ENCODE data around the gene OR10J4. TPM values are rescaled to one million over a fixed set of nuclear protein-coding genes. Genes with fewer than 3 reads are reported as not detected.

The OR10J4 gene
- total RNA-seq, 5 donors from 2014 or later (not counting 1 experiment from before 2014, with no cell fraction given) = not detected

GRCh38 chr1:159474926-159475325 is 42.9 kb downstream of the OR10J4 start:
- CTCF ChIA-PET = no interaction called here
- no peak overlapping the region for H3K4me3 Mint-ChIP-seq

More at GRCh38 chr1:159474926-159475325, 42.9 kb downstream of the OR10J4 start:
- Mint-ChIP-seq H3K9me3 (peaks cover 0 to 8% (median 0%) of the 10 kb centered on the region in 3 donors), H3K36me3 (no peaks in the 10 kb centered on the region), H3K27ac (no peak overlapping the region), H3K4me1 (no peaks in the 10 kb centered on the region), H3K27me3 (peaks cover 9 to 22% of the 10 kb centered on the region in 2 donors)
- H3K9me3 ChIP-seq = no peaks in the 10 kb centered on the region
- ATAC-seq (replicated peaks in 1 of 4) = no peak
- H3K4me3 ChIP-seq (ENCODE audit: control insufficient read depth in 1 of 2, extremely low read depth in 1 of 2, low read length in 1 of 2) = no peak overlapping the region
- H3K36me3 ChIP-seq (ENCODE audit: control insufficient read depth in 2 of 2, extremely low read depth in 1 of 2, insufficient read depth in 1 of 2, low read length in 1 of 2) = no peaks in the 10 kb centered on the region
- POLR2A ChIA-PET = no interaction called here
- whole genome bisulfite sequencing (ENCODE audit: insufficient coverage) = 0% methylated on average over 1 of the region's 1 CpG
- no peak overlapping the region for H3K27ac ChIP-seq (ENCODE audit: low read length)
- peaks cover 0 to 3% of the 10 kb centered on the region in 2 experiments for H3K27me3 ChIP-seq (replicated peaks in 1 of 2; ENCODE audit: control insufficient read depth in 2 of 2, extremely low read depth in 1 of 2, insufficient read depth in 2 of 2, low read length in 1 of 2)
- H3K4me1 ChIP-seq (ENCODE audit: control insufficient read depth in 1 of 2, extremely low read depth in 1 of 2, insufficient read depth in 2 of 2, low read length in 2 of 2) = no peaks in the 10 kb centered on the region
- DNase-seq = no peak

Other genes starting within 250 kb of the OR10J4 start
- under 1 TPM in 2 of 5 donors, not detected in 3; 0.20 to 0.28 TPM for gene ACKR1, start 227.3 kb upstream of the OR10J4 start, total RNA-seq
- 1 to 10 TPM in 1 of 5 donors, under 1 TPM in 3, not detected in 1; 0.33 to 1.8 (median 0.69) TPM for gene FCER1A, start 129.9 kb upstream of the OR10J4 start, total RNA-seq
- not detected for gene OR10J1, start 7.5 kb downstream of the OR10J4 start, total RNA-seq
- gene OR10J5, start 103.8 kb downstream of the OR10J4 start, total RNA-seq = not detected
- gene APCS, start 155.6 kb downstream of the OR10J4 start, total RNA-seq = 1 to 10 TPM in 1 of 5 donors, not detected in 4; 1.0 TPM

Data from T-cell (primary cell).